ENCODE measurements around the gene PDPR. TPM values are rescaled to one million over a fixed set of nuclear protein-coding genes. Genes with fewer than 3 reads are reported as not detected.
"Not testable (repeated sequence)": the region's sequence is repeated elsewhere in the genome, so short reads cannot be mapped to it uniquely, and the experiment has no call there.

PDPR gene
- total RNA-seq, 2 experiments from 2014 or later = 22.7 to 26.1 TPM

DNA sequence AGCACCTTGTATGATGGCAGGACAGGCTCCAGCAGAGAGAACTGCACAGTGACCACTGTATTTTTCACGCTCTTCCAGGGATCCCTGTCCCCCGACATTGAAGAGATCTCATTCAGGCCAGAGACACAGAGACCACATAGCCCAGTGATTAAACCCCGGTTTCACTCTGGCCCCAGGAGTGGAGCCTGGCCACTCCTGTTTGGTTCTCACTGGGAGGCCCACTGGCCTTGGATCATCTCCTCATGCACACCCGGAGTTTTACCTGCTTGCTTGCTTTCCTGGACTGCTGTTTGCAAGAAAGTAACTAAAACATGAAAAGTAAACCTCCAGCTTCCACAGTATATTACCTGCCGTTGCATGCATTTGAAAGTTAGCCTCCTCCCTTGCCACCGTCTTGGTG is 46.3 kb downstream of the PDPR start:
- no peak overlapping the region for H3K4me3 Mint-ChIP-seq
- DNase-seq = no peak
- POLR2A ChIA-PET = no interaction called here
- H3K36me3 Mint-ChIP-seq = peaks cover 14% of the 10 kb centered on the region
- H3K27me3 Mint-ChIP-seq = no peaks in the 10 kb centered on the region
- no peak for ATAC-seq (ENCODE audit: low read depth)
- peaks cover 3% of the 10 kb centered on the region for H3K4me1 Mint-ChIP-seq
- H3K27ac Mint-ChIP-seq = no peak overlapping the region
- no peaks in the 10 kb centered on the region for H3K9me3 Mint-ChIP-seq

- no peak overlapping the region for H3K27ac Mint-ChIP-seq
Observed at GRCh38 chr16:70160821-70161220, 46.7 kb downstream of the PDPR start.

GRCh38 chr16:70161350-70161749 is 47.2 kb downstream of the PDPR start:
- Mint-ChIP-seq H3K27me3 (no peaks in the 10 kb centered on the region), H3K4me3 (no peak overlapping the region), H3K4me1 (peaks cover 3% of the 10 kb centered on the region), H3K36me3 (peaks cover 14% of the 10 kb centered on the region), H3K9me3 (no peaks in the 10 kb centered on the region), H3K27ac (no peak overlapping the region)
- POLR2A ChIA-PET = no interaction called here
- DNase-seq = no peak
- ATAC-seq (ENCODE audit: low read depth) = no peak

More at GRCh38 chr16:70160821-70161220, 46.7 kb downstream of the PDPR start:
- Mint-ChIP-seq H3K27me3 (no peaks in the 10 kb centered on the region), H3K9me3 (no peaks in the 10 kb centered on the region), H3K4me3 (no peak overlapping the region), H3K36me3 (peaks cover 14% of the 10 kb centered on the region), H3K4me1 (peaks cover 3% of the 10 kb centered on the region)
- no peak for ATAC-seq (ENCODE audit: low read depth)
- no peak for DNase-seq
- POLR2A ChIA-PET = no interaction called here

DNA sequence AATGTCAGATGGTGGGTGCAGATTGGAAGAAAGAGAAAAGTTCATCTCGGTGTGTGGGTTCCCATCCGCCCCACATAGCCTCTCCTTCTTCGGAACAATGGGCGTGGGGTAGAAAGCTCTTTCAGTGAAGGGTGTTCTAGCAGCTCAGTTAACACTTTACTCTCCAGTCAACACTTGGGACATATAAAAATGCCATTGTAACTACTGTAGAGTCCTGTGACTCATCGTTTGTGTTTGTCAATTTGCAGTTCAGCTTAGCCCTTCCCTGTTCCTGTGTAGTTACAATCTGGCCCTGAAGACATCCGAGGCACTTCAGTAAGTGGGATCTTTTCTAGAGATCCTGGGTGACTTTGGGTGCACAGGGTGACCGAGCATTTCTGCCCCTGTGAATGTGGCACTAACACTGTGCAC is 47.9 kb downstream of the PDPR start:
- peaks cover 9% of the 10 kb centered on the region for H3K36me3 Mint-ChIP-seq
- no peaks in the 10 kb centered on the region for H3K27me3 Mint-ChIP-seq
- no peak overlapping the region for H3K27ac Mint-ChIP-seq
- DNase-seq (no peak), ATAC-seq (ENCODE audit: low read depth) (no peak)
- H3K4me3 Mint-ChIP-seq = no peak overlapping the region
- H3K4me1 Mint-ChIP-seq = peaks cover 3% of the 10 kb centered on the region
- H3K9me3 Mint-ChIP-seq = no peaks in the 10 kb centered on the region
- POLR2A ChIA-PET = no interaction called here

GRCh38 chr16:70163596-70163995 is 49.5 kb downstream of the PDPR start:
- no peak for ATAC-seq (ENCODE audit: low read depth)
- H3K27me3 Mint-ChIP-seq = no peaks in the 10 kb centered on the region
- no peak overlapping the region for H3K27ac Mint-ChIP-seq
- DNase-seq = no peak
- H3K4me3 Mint-ChIP-seq = no peak overlapping the region
- H3K4me1 Mint-ChIP-seq = peaks cover 3% of the 10 kb centered on the region
- POLR2A ChIA-PET = no interaction called here
- peaks cover 3% of the 10 kb centered on the region for H3K36me3 Mint-ChIP-seq
- no peaks in the 10 kb centered on the region for H3K9me3 Mint-ChIP-seq

GRCh38 chr16:70166688-70167087 is 52.6 kb downstream of the PDPR start:
- H3K36me3 Mint-ChIP-seq; H3K27me3 Mint-ChIP-seq; ATAC-seq (ENCODE audit: low read depth); H3K4me1 Mint-ChIP-seq; H3K27ac Mint-ChIP-seq; H3K4me3 Mint-ChIP-seq; DNase-seq; POLR2A ChIA-PET; H3K9me3 Mint-ChIP-seq: not testable (repeated sequence)

- H3K36me3 Mint-ChIP-seq; H3K4me1 Mint-ChIP-seq; DNase-seq; H3K27me3 Mint-ChIP-seq; ATAC-seq (ENCODE audit: low read depth); H3K4me3 Mint-ChIP-seq; H3K9me3 Mint-ChIP-seq; POLR2A ChIA-PET; H3K27ac Mint-ChIP-seq: not testable (repeated sequence)
Observed at GRCh38 chr16:70173212-70173837, 59.2 kb downstream of the PDPR start, which contains the start of gene CLEC18C. TSS of gene CLEC18C (plus strand) at chr16:70173787. CDS start at chr16:70174279, 492 bp downstream.

DNA sequence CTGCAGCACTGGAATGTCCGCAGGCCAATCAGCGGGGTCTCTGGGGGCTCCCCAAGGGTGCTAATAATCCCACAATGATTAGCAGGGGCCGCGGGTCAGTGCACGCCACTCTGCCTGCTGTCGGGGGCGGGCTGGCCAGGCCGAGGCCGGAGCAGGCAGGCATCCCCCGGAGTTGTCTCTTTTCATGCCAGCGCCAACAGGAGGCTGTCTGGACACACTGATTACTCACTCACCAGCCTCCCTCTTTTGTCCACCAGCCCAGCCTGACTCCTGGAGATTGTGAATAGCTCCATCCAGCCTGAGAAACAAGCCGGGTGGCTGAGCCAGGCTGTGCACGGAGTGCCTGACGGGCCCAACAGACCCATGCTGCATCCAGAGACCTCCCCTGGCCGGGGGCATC is 59.8 kb downstream of the PDPR start:
- H3K36me3 Mint-ChIP-seq; POLR2A ChIA-PET; H3K4me3 Mint-ChIP-seq; H3K27ac Mint-ChIP-seq; H3K27me3 Mint-ChIP-seq; ATAC-seq (ENCODE audit: low read depth); H3K9me3 Mint-ChIP-seq; H3K4me1 Mint-ChIP-seq; DNase-seq: not testable (repeated sequence)

GRCh38 chr16:70174387-70174932 is 60.3 kb downstream of the PDPR start:
- H3K9me3 Mint-ChIP-seq, H3K4me1 Mint-ChIP-seq, H3K27ac Mint-ChIP-seq, POLR2A ChIA-PET, H3K27me3 Mint-ChIP-seq, H3K4me3 Mint-ChIP-seq, H3K36me3 Mint-ChIP-seq, DNase-seq: not testable (repeated sequence)
- ATAC-seq (ENCODE audit: low read depth) = peak; percentile 24

DNA sequence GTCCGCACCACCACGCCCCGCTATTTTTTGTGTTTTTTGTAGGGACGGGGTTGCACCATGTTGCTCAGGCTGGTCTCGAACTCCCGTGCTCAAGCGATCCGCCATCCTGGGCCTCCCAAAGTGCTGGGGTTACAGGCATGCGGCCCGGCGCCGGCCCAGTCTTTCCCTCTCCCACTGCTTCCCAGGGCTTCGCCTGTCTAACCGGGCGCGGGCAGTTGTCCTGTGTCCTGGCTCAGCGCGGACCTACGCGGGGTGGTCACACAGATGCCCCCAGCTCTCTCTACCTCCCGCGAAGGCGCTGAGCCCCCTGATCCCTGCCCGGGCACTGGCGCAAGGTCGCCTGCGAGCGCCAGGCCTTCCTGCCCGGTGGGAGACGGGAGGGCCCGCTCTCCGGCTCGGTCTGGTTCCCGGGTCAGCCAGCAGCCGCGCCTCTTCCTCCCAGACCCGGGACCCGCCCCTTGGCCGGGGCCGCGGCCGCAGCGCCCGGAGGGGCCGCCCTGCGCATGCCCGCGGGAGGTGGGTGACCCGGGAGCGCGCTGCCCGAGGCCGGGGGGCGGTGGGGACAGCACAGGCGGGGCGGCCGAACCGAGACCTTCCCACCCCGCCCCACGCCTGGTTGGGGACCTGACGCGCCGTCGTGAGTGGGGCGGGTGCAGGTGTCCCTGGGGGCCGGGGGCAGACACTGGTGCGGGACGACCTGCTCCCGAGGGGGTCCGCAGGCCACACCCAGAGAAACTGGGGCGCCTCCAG is 73.9 kb downstream of the PDPR start:
- H3K9me3 Mint-ChIP-seq, H3K27ac Mint-ChIP-seq, H3K27me3 Mint-ChIP-seq, H3K4me1 Mint-ChIP-seq, POLR2A ChIA-PET, H3K4me3 Mint-ChIP-seq, DNase-seq, H3K36me3 Mint-ChIP-seq: not testable (repeated sequence)
- peak; percentile 29 for ATAC-seq (ENCODE audit: low read depth)

- ATAC-seq (ENCODE audit: low read depth); H3K27me3 Mint-ChIP-seq; H3K36me3 Mint-ChIP-seq; H3K27ac Mint-ChIP-seq; H3K4me1 Mint-ChIP-seq; DNase-seq; H3K9me3 Mint-ChIP-seq; H3K4me3 Mint-ChIP-seq; POLR2A ChIA-PET: not testable (repeated sequence)
Observed at GRCh38 chr16:70188608-70188915, 74.4 kb downstream of the PDPR start.

GRCh38 chr16:70190574-70190973 is 76.4 kb downstream of the PDPR start:
- POLR2A ChIA-PET; H3K27ac Mint-ChIP-seq; H3K4me1 Mint-ChIP-seq; DNase-seq; H3K27me3 Mint-ChIP-seq; H3K36me3 Mint-ChIP-seq; H3K4me3 Mint-ChIP-seq; ATAC-seq (ENCODE audit: low read depth); H3K9me3 Mint-ChIP-seq: not testable (repeated sequence)

- DNase-seq; H3K36me3 Mint-ChIP-seq; H3K27me3 Mint-ChIP-seq; H3K9me3 Mint-ChIP-seq; ATAC-seq (ENCODE audit: low read depth); H3K4me3 Mint-ChIP-seq; H3K27ac Mint-ChIP-seq; POLR2A ChIA-PET; H3K4me1 Mint-ChIP-seq: not testable (repeated sequence)
Observed at GRCh38 chr16:70196683-70197300, 82.7 kb downstream of the PDPR start.

GRCh38 chr16:70197611-70198010 is 83.5 kb downstream of the PDPR start:
- ATAC-seq (ENCODE audit: low read depth) = peak; percentile 42
- POLR2A ChIA-PET, H3K27ac Mint-ChIP-seq: not testable (repeated sequence)

More at GRCh38 chr16:70197611-70198010, 83.5 kb downstream of the PDPR start:
- not testable (repeated sequence) for H3K4me1 Mint-ChIP-seq, H3K36me3 Mint-ChIP-seq, H3K9me3 Mint-ChIP-seq, H3K4me3 Mint-ChIP-seq, DNase-seq, H3K27me3 Mint-ChIP-seq
